MM.1S (cell line): ENCODE measurements around the gene DOK1.

Experiments
- DNase-seq: peaks from one replicate; pipeline ENCODE4 v3.0.0-alpha.2; 2015
- H2AFZ ChIP-seq: fragments of 300-600 bp; sonication (generic); 2 replicates; pipeline ENCODE4 v1.6.0; 2016; ENCODE audit warnings: antibody characterized with exemption, low read length
- H3F3A ChIP-seq: fragments of 300-600 bp; sonication (generic); 2 replicates; pipeline ENCODE4 v1.6.1; 2016; ENCODE audit warnings: mild to moderate bottlenecking, antibody characterized with exemption, low read length, moderate library complexity, mixed read lengths; ENCODE audit not compliant: insufficient read depth
- H3K27ac ChIP-seq: fragments of 300-600 bp; sonication (generic); 2 replicates; pipeline ENCODE4 v1.5.1; 2016; ENCODE audit warnings: mild to moderate bottlenecking, low read length
- H3K27me3 ChIP-seq: fragments of 300-600 bp; sonication (generic); replicated peaks from 2 replicates; pipeline ENCODE4 v1.6.0; 2016; ENCODE audit warnings: low read length; ENCODE audit not compliant: insufficient read depth
- H3K36me3 ChIP-seq: fragments of 300-600 bp; sonication (generic); replicated peaks from 2 replicates; pipeline ENCODE4 v1.6.1; 2016; ENCODE audit warnings: mild to moderate bottlenecking, low read length, mixed read lengths; ENCODE audit not compliant: insufficient read depth
- H3K4me1 ChIP-seq: fragments of 300-600 bp; sonication (generic); 2 replicates; pipeline ENCODE4 v1.6.1; 2016; ENCODE audit warnings: low read length, mixed read lengths
- H3K4me2 ChIP-seq: fragments of 300-600 bp; sonication (generic); 2 replicates; pipeline ENCODE4 v1.6.0; 2016; ENCODE audit warnings: low read depth, low read length
- H3K4me3 ChIP-seq: fragments of 300-600 bp; sonication (generic); 2 replicates; pipeline ENCODE4 v1.5.1; 2016; ENCODE audit warnings: low read length, mixed read lengths
- H3K79me2 ChIP-seq: fragments of 300-600 bp; sonication (generic); 2 replicates; pipeline ENCODE4 v1.6.1; 2016; ENCODE audit warnings: mixed run types, low read length, mixed read lengths
- H3K9ac ChIP-seq: fragments of 300-600 bp; sonication (generic); 2 replicates; pipeline ENCODE4 v1.6.1; 2016; ENCODE audit warnings: low read length, mixed read lengths
- H3K9me2 ChIP-seq: fragments of 300-600 bp; sonication (generic); replicated peaks from 2 replicates; pipeline ENCODE4 v1.6.1; 2016; ENCODE audit warnings: mild to moderate bottlenecking, low read length, mixed read lengths; ENCODE audit not compliant: insufficient read depth
- H3K9me3 ChIP-seq: fragments of 300-600 bp; sonication (generic); replicated peaks from 2 replicates; pipeline ENCODE4 v1.6.1; 2016; ENCODE audit warnings: mild to moderate bottlenecking, low read length, mixed read lengths; ENCODE audit not compliant: insufficient read depth
- H4K20me1 ChIP-seq: fragments of 300-600 bp; sonication (generic); 2 replicates; pipeline ENCODE4 v1.6.1; 2016; ENCODE audit warnings: mild to moderate bottlenecking, low read length, moderate library complexity, mixed read lengths; ENCODE audit not compliant: insufficient read depth
- EZH2 ChIP-seq: fragments of 300-600 bp; sonication (generic); optimal IDR thresholded peaks from 2 replicates; pipeline ENCODE3; 2017; ENCODE audit warnings: low read depth, mild to moderate bottlenecking, antibody characterized with exemption, low read length, mixed read lengths
- EZH2phosphoT487 ChIP-seq: fragments of 300-600 bp; sonication (generic); IDR thresholded peaks from 2 replicates; pipeline ENCODE4 v1.6.1; 2018; ENCODE audit warnings: antibody characterized with exemption, low read length
- TF ChIP-seq, protein P1 (sequence below): fragments of 300-600 bp; sonication (generic); IDR thresholded peaks from 2 replicates; pipeline ENCODE4 v1.5.1; 2016; ENCODE audit warnings: antibody characterized with exemption, low read length, mixed read lengths

DOK1 gene

DNA sequence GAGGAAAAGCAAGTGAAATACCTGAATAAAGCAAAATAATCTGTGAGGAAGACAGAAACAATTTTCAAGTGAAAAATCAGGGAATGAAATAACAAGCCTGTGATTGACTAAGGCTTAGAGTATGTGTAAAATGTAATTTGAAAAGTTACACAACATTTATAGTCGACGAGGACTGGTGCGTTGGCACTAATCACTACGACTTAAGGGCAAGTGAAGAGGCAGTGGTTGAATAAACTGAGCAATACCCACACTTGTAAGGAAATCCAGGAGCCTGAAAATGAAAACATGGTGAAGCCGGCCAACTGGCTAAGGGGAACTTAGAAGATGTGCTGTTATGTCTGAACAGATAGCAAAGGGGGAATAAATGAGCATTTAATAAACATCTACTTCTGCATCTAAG lies 13.4 kb downstream of the DOK1 start:
- no peaks in the 10 kb centered on the region for H3K27me3 ChIP-seq
- no peak overlapping the region for H3K4me2 ChIP-seq
- H4K20me1 ChIP-seq = no peaks in the 10 kb centered on the region
- H3K9ac ChIP-seq = no peak overlapping the region
- no peak overlapping the region for H3K27ac ChIP-seq
- H3K36me3 ChIP-seq = no peaks in the 10 kb centered on the region
- no peaks in the 10 kb centered on the region for H3F3A ChIP-seq
- peaks cover 12% of the 10 kb centered on the region for H3K4me1 ChIP-seq
- no peaks in the 10 kb centered on the region for H3K9me3 ChIP-seq
- H3K79me2 ChIP-seq = no peaks in the 10 kb centered on the region
- H2AFZ ChIP-seq = no peak overlapping the region
- no peak for DNase-seq
- no peak overlapping the region for H3K4me3 ChIP-seq
- TF ChIP-seq, protein P1, sequence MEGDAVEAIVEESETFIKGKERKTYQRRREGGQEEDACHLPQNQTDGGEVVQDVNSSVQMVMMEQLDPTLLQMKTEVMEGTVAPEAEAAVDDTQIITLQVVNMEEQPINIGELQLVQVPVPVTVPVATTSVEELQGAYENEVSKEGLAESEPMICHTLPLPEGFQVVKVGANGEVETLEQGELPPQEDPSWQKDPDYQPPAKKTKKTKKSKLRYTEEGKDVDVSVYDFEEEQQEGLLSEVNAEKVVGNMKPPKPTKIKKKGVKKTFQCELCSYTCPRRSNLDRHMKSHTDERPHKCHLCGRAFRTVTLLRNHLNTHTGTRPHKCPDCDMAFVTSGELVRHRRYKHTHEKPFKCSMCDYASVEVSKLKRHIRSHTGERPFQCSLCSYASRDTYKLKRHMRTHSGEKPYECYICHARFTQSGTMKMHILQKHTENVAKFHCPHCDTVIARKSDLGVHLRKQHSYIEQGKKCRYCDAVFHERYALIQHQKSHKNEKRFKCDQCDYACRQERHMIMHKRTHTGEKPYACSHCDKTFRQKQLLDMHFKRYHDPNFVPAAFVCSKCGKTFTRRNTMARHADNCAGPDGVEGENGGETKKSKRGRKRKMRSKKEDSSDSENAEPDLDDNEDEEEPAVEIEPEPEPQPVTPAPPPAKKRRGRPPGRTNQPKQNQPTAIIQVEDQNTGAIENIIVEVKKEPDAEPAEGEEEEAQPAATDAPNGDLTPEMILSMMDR = no peak
- TF ChIP-seq EZH2phosphoT487 = no peak
- no peak for TF ChIP-seq EZH2
- H3K9me2 ChIP-seq = no peaks in the 10 kb centered on the region

DNA sequence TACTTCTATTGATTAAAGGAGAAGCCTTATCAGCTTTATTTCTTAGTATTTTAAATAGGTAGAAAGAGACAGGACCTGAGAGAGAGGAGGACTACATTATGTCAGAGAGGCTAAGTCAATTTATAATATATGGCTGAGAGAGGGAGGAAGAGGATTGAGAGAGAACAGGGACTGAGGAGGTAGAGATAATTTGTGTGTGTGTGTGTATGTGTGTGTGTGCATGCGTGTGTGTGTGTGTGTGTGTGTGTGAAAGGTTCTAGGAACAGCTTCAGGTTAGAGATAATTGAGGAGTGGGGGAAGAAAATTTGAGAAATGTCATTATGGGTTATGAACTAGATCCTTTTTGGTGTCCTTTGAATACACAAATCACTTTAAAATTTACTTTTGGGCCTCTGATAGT lies 15.2 kb downstream of the DOK1 start:
- peaks cover 10% of the 10 kb centered on the region for H3F3A ChIP-seq

DNA sequence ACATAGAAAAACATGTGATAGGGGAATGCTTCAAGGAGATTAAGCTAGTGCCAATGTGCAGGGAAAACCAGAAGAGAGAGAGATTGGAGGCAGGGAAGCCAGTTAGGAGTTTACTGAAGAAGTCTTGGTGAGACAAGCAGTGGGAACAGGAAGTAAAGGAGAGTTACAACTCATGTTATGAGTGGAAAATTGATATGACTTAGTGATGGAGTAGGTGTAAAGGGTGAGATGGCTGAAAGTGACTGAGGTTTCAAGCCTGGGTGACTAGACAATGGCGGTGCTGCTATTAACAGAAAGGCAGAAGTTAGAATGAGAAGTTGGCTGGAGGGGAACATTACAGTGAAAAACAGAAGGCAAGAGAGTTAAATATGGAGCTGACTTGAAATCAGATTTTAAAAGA lies 16.5 kb downstream of the DOK1 start:
- no peaks in the 10 kb centered on the region for H3K36me3 ChIP-seq
- H3K4me3 ChIP-seq = no peak overlapping the region
- no peak for TF ChIP-seq EZH2phosphoT487
- TF ChIP-seq EZH2 = no peak
- TF ChIP-seq, protein P1 = no peak
- H3K4me1 ChIP-seq = peaks cover 20% of the 10 kb centered on the region
- no peaks in the 10 kb centered on the region for H3K9me2 ChIP-seq
- H2AFZ ChIP-seq = no peak overlapping the region
- no peak for DNase-seq
- no peak overlapping the region for H3K27ac ChIP-seq
- no peak overlapping the region for H3K9ac ChIP-seq
- H3K79me2 ChIP-seq = no peaks in the 10 kb centered on the region
- H3F3A ChIP-seq = peaks cover 10% of the 10 kb centered on the region
- H4K20me1 ChIP-seq = no peaks in the 10 kb centered on the region
- no peaks in the 10 kb centered on the region for H3K27me3 ChIP-seq
- no peaks in the 10 kb centered on the region for H3K9me3 ChIP-seq
- no peak overlapping the region for H3K4me2 ChIP-seq

More for the DNA sequence above, 15.2 kb downstream of the DOK1 start:
- Histone ChIP-seq H3K79me2 (no peaks in the 10 kb centered on the region), H3K9me2 (no peaks in the 10 kb centered on the region), H3K4me3 (no peak overlapping the region), H4K20me1 (no peaks in the 10 kb centered on the region), H3K9me3 (no peaks in the 10 kb centered on the region), H3K27ac (no peak overlapping the region), H2AFZ (no peak overlapping the region), H3K4me2 (no peak overlapping the region), H3K27me3 (no peaks in the 10 kb centered on the region), H3K9ac (no peak overlapping the region), H3K36me3 (no peaks in the 10 kb centered on the region), H3K4me1 (peaks cover 20% of the 10 kb centered on the region)
- TF ChIP-seq EZH2 = no peak
- TF ChIP-seq, protein P1 = no peak
- TF ChIP-seq EZH2phosphoT487 = no peak
- DNase-seq = no peak
